SK-N-SH (cell line): ENCODE measurements around the gene CD207. TPM values are rescaled to one million over a fixed set of nuclear protein-coding genes. Genes with fewer than 3 reads are reported as not detected.
"Not testable (repeated sequence)": the region's sequence is repeated elsewhere in the genome, so short reads cannot be mapped to it uniquely, and the experiment has no call there.

ENCODE experiments used
- CTCF ChIA-PET: fragments of 300-600, 350-600 bp; formaldehyde crosslinking; extraction: SDS; loops from one replicate; lab custom pipeline; 2021; lab: Yijun Ruan, JAX
- POLR2A ChIA-PET: fragments of 350-600 bp; sonication (Branson Sonifier 250); formaldehyde crosslinking; extraction: SDS; loops from one replicate; lab custom pipeline; 2020; ENCODE audit warnings: antibody characterized with exemption, inconsistent platforms; lab: Yijun Ruan, JAX
- DNase-seq: peaks from one replicate; pipeline ENCODE4 v3.0.0; 2012
- H2AFZ ChIP-seq: fragments of 200-600 bp; sonication (generic); 2 replicates; pipeline ENCODE4 v1.8.1; 2016; ENCODE audit warnings: antibody characterized with exemption, mild to moderate bottlenecking, low read depth
- H3F3A ChIP-seq: fragments of 200-600 bp; sonication (generic); replicated peaks from 2 replicates; pipeline ENCODE3; 2016; ENCODE audit warnings: antibody characterized with exemption, mild to moderate bottlenecking; ENCODE audit not compliant: insufficient read depth
- H3K27ac ChIP-seq, 2 experiments: fragments of 200-500 bp in 1 of 2; fragments of 200-600 bp in 1 of 2; sonication (Bioruptor generic) in 1 of 2; sonication (generic), shearing (Covaris generic) in 1 of 2; 2 replicates each; pipeline versions ENCODE4 v1.5.1 to v1.6.1; 2014 to 2016; ENCODE audit warnings: low read depth in 2 of 2, inconsistent platforms in 1 of 2, low read length in 1 of 2, mild to moderate bottlenecking in 1 of 2, mixed read lengths in 1 of 2
- H3K27me3 ChIP-seq: fragments of 200-600 bp; sonication (generic), shearing (Covaris generic); 2 replicates; pipeline ENCODE4 v1.6.1; 2016; ENCODE audit warnings: mixed run types; ENCODE audit not compliant: insufficient read depth
- H3K36me3 ChIP-seq, 2 experiments: fragments of 200-500 bp in 1 of 2; fragments of 200-600 bp in 1 of 2; sonication (Bioruptor generic) in 1 of 2; sonication (generic) in 1 of 2; replicated peaks in 1 of 2; 2 replicates each; pipeline versions ENCODE3 to v1.5.1; 2014 to 2016; ENCODE audit warnings: low read length in 1 of 2, mild to moderate bottlenecking in 1 of 2; ENCODE audit not compliant: insufficient read depth in 2 of 2, control insufficient read depth in 1 of 2
- H3K4me1 ChIP-seq, 2 experiments: fragments of 200-500 bp in 1 of 2; fragments of 200-600 bp in 1 of 2; sonication (Bioruptor generic) in 1 of 2; sonication (generic), shearing (Covaris generic) in 1 of 2; 2 replicates each; pipeline versions ENCODE4 v1.5.1 to v1.6.1; 2014 to 2016; ENCODE audit warnings: low read depth in 1 of 2, low read length in 1 of 2, mixed run types in 1 of 2; ENCODE audit not compliant: insufficient read depth in 2 of 2, control insufficient read depth in 1 of 2
- H3K4me2 ChIP-seq: fragments of 200-600 bp; sonication (generic), shearing (Covaris generic); 2 replicates; pipeline ENCODE4 v1.6.1; 2017; ENCODE audit warnings: mixed run types
- H3K4me3 ChIP-seq, 2 experiments: fragments of 200-500 bp in 1 of 2; fragments of 200-600 bp in 1 of 2; sonication (Bioruptor generic) in 1 of 2; sonication (generic), shearing (Covaris generic) in 1 of 2; 2 replicates each; pipeline versions ENCODE4 v1.5.1 to v1.8.1; 2014 to 2016; ENCODE audit warnings: low read depth in 2 of 2, inconsistent platforms in 1 of 2, low read length in 1 of 2, mild to moderate bottlenecking in 1 of 2, mixed read lengths in 1 of 2, moderate library complexity in 1 of 2
- H3K79me2 ChIP-seq: fragments of 200-600 bp; sonication (generic); 2 replicates; pipeline ENCODE4 v1.8.1; 2017; ENCODE audit warnings: mild to moderate bottlenecking; ENCODE audit not compliant: insufficient read depth
- H3K9ac ChIP-seq: fragments of 200-600 bp; sonication (generic); 2 replicates; pipeline ENCODE4 v1.6.1; 2017; ENCODE audit warnings: mixed run types
- H3K9me2 ChIP-seq: fragments of 200-600 bp; sonication (generic); 2 replicates; pipeline ENCODE4 v1.6.1; 2017; ENCODE audit warnings: mixed run types
- H3K9me3 ChIP-seq: fragments of 200-600 bp; sonication (generic); 2 replicates; pipeline ENCODE4 v1.6.1; 2017; ENCODE audit warnings: mixed run types, mild to moderate bottlenecking, moderate library complexity
- H4K20me1 ChIP-seq: fragments of 200-600 bp; sonication (generic); 2 replicates; pipeline ENCODE4 v1.6.1; 2017; ENCODE audit warnings: mild to moderate bottlenecking, mixed run types; ENCODE audit not compliant: insufficient read depth
- GATA2 ChIP-seq: sonication (generic); formaldehyde crosslinking; IDR thresholded peaks from 2 replicates; pipeline ENCODE4 v1.5.0; 2020; ENCODE audit warnings: mild to moderate bottlenecking, missing genetic modification reagents
- JUND ChIP-seq: IDR thresholded peaks from 2 replicates; pipeline ENCODE4 v1.4.0; 2012
- MXI1 ChIP-seq: IDR thresholded peaks from 2 replicates; pipeline ENCODE4 v1.6.1; 2012; ENCODE audit warnings: mild to moderate bottlenecking, low read depth, low read length, improper control_type of control experiment
- NFIC ChIP-seq: IDR thresholded peaks from 2 replicates; pipeline ENCODE4 v1.4.0; 2012; ENCODE audit warnings: borderline replicate concordance
- POLR2AphosphoS5 ChIP-seq: IDR thresholded peaks from 2 replicates; pipeline ENCODE4 v1.6.1; 2012; ENCODE audit warnings: low read depth, low read length
- RXRA ChIP-seq: IDR thresholded peaks from 2 replicates; pipeline ENCODE4 v1.4.0; 2012; ENCODE audit warnings: low read depth, mild to moderate bottlenecking, borderline replicate concordance
- SMC3 ChIP-seq: IDR thresholded peaks from 2 replicates; pipeline ENCODE4 v1.6.1; 2012; ENCODE audit warnings: low read depth, low read length, improper control_type of control experiment
- TEAD4 ChIP-seq: IDR thresholded peaks from 2 replicates; pipeline ENCODE4 v1.4.0; 2012; ENCODE audit warnings: mild to moderate bottlenecking, borderline replicate concordance; ENCODE audit not compliant: insufficient read depth
- WGBS: methylation state at CpG from one replicate; pipeline ENCODE4 v1.1.6; 2017; ENCODE audit warnings: low lambda C conversion rate; 5-methylcytosine and 5-hydroxymethylcytosine counted together
- polyA plus RNA-seq, 3 experiments: library from polyadenylated mRNA; depleted of rRNA; stranded (reverse); fragments of >200 nt; gene quantifications; 2 replicates each; pipeline ENCODE4 v1.2.3, GENCODE V29; 2012
- TF ChIP-seq, protein P1 (sequence below): fragments of 150-350 bp; IDR thresholded peaks from 2 replicates; pipeline ENCODE4 v1.6.1; 2016; ENCODE audit warnings: mild to moderate bottlenecking, low read depth, low read length
- TF ChIP-seq, protein P2 (sequence below): fragments of 200-600 bp; sonication (generic); IDR thresholded peaks from 2 replicates; pipeline ENCODE4 v1.6.1; 2017; ENCODE audit warnings: antibody characterized with exemption, mild to moderate bottlenecking, moderate library complexity
- TF ChIP-seq, protein P3 (sequence below): IDR thresholded peaks from 2 replicates; pipeline ENCODE4 v1.4.0; 2012; ENCODE audit warnings: low read depth
- TF ChIP-seq, protein P4 (sequence below): fragments of 150-350 bp; IDR thresholded peaks from 2 replicates; pipeline ENCODE4 v1.6.1; 2017; ENCODE audit warnings: antibody characterized with exemption, low read length, low read depth, borderline replicate concordance
- TF ChIP-seq, protein P5 (sequence below): IDR thresholded peaks from 2 replicates; pipeline ENCODE4 v1.4.0; 2012; ENCODE audit warnings: low read depth, borderline replicate concordance

The CD207 gene
- polyA plus RNA-seq, 1 of the 3 experiments (the other 2 are of a cell fraction), result 0.33 TPM

DNA sequence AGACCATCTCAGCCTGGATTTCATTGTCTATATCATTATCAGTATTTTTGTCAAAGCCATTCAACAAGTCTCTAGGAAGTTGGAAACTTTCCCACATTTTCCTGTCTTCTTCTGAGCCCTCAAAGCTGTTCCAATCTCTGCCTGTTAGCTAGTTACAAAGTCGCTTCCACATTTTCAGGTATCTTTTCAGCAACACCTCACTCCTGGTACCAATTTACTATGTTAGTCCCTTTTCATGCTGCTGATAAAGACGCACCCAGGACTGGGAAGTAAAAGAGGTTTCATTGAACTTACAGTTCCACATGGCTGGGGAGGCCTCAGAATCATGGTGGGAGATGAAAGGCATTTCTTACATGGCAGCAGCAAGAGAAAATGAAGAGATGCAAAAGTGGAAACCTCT lies 35.9 kb downstream of the CD207 start:
- POLR2A ChIA-PET, result no interaction called here

DNA sequence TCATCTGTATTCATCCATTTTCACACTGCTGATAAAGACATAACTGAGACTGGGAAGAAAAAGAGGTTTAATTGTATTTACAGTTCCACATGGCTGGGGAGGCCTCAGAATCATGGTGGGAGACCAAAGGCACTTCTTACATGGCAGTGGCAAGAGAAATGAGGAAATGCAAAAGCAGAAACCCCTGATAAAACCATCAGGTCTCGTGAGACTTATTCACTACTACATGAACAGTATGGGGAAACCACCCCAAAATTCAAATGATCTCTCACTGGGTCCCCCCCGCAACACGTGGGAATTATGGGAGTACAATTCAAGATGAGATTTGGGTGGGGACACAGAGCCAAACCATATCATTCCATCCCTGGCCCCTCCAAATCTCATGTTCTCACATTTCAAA lies 37.6 kb downstream of the CD207 start:
- H3K9ac ChIP-seq, H3K4me1 ChIP-seq, H3F3A ChIP-seq, H3K79me2 ChIP-seq, H2AFZ ChIP-seq, H3K9me3 ChIP-seq, H3K36me3 ChIP-seq, H4K20me1 ChIP-seq, POLR2A ChIA-PET, DNase-seq, H3K4me3 ChIP-seq, H3K27ac ChIP-seq, H3K27me3 ChIP-seq, H3K4me2 ChIP-seq, H3K9me2 ChIP-seq: not testable (repeated sequence)
- 23% methylated on average over 3 of the region's 3 CpGs for WGBS
- CTCF ChIA-PET, result interaction anchor here (1.3 to 2.3 kb wide), 3 partner anchors 9 to 143 kb away, joined by 3 to 8 read pairs (median 4); no protein-coding TSS in a partner anchor

More for the DNA sequence above, 35.9 kb downstream of the CD207 start:
- Histone ChIP-seq H2AFZ (no peak overlapping the region), H4K20me1 (no peaks in the 10 kb centered on the region), H3K9ac (no peak overlapping the region), H3F3A (no peaks in the 10 kb centered on the region), H3K27ac (no peak overlapping the region), H3K9me3 (no peaks in the 10 kb centered on the region), H3K27me3 (no peaks in the 10 kb centered on the region; the same call in 1 of the 2 replicates), H3K79me2 (no peaks in the 10 kb centered on the region), H3K36me3 (no peaks in the 10 kb centered on the region), H3K4me1 (no peaks in the 10 kb centered on the region), H3K4me3 (no peak overlapping the region), H3K9me2 (no peaks in the 10 kb centered on the region), H3K4me2 (no peak overlapping the region)
- DNase-seq, result no peak
- CTCF ChIA-PET, result no interaction called here
- no peak for TF ChIP-seq GATA2 (CRISPR knock-in tag)
- TF ChIP-seq, protein P1, sequence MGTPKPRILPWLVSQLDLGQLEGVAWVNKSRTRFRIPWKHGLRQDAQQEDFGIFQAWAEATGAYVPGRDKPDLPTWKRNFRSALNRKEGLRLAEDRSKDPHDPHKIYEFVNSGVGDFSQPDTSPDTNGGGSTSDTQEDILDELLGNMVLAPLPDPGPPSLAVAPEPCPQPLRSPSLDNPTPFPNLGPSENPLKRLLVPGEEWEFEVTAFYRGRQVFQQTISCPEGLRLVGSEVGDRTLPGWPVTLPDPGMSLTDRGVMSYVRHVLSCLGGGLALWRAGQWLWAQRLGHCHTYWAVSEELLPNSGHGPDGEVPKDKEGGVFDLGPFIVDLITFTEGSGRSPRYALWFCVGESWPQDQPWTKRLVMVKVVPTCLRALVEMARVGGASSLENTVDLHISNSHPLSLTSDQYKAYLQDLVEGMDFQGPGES, result no peak
- TF ChIP-seq, protein P2, sequence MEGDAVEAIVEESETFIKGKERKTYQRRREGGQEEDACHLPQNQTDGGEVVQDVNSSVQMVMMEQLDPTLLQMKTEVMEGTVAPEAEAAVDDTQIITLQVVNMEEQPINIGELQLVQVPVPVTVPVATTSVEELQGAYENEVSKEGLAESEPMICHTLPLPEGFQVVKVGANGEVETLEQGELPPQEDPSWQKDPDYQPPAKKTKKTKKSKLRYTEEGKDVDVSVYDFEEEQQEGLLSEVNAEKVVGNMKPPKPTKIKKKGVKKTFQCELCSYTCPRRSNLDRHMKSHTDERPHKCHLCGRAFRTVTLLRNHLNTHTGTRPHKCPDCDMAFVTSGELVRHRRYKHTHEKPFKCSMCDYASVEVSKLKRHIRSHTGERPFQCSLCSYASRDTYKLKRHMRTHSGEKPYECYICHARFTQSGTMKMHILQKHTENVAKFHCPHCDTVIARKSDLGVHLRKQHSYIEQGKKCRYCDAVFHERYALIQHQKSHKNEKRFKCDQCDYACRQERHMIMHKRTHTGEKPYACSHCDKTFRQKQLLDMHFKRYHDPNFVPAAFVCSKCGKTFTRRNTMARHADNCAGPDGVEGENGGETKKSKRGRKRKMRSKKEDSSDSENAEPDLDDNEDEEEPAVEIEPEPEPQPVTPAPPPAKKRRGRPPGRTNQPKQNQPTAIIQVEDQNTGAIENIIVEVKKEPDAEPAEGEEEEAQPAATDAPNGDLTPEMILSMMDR, result no peak
- no peak for TF ChIP-seq MXI1
- TF ChIP-seq, protein P3, sequence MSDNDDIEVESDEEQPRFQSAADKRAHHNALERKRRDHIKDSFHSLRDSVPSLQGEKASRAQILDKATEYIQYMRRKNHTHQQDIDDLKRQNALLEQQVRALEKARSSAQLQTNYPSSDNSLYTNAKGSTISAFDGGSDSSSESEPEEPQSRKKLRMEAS, result no peak
- TF ChIP-seq, protein P4, sequence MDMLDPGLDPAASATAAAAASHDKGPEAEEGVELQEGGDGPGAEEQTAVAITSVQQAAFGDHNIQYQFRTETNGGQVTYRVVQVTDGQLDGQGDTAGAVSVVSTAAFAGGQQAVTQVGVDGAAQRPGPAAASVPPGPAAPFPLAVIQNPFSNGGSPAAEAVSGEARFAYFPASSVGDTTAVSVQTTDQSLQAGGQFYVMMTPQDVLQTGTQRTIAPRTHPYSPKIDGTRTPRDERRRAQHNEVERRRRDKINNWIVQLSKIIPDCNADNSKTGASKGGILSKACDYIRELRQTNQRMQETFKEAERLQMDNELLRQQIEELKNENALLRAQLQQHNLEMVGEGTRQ, result no peak
- TF ChIP-seq, protein P5, sequence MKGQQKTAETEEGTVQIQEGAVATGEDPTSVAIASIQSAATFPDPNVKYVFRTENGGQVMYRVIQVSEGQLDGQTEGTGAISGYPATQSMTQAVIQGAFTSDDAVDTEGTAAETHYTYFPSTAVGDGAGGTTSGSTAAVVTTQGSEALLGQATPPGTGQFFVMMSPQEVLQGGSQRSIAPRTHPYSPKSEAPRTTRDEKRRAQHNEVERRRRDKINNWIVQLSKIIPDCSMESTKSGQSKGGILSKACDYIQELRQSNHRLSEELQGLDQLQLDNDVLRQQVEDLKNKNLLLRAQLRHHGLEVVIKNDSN, result no peak
- no peak for TF ChIP-seq NFIC
- no peak for TF ChIP-seq TEAD4
- no peak for TF ChIP-seq RXRA
- TF ChIP-seq JUND, result no peak
- TF ChIP-seq SMC3, result no peak
- TF ChIP-seq POLR2AphosphoS5, result no peak
- WGBS, result 15% methylated on average over 2 of the region's 2 CpGs
